ENCODE results near the gene OSBPL7. TPM values are rescaled to one million over a fixed set of nuclear protein-coding genes. Genes with fewer than 3 reads are reported as not detected.
"Not testable (repeated sequence)": the region's sequence is repeated elsewhere in the genome, so short reads cannot be mapped to it uniquely, and the experiment has no call there.

Gene OSBPL7
- total and polyA plus RNA-seq, 8 donors: 14.3 to 36.4 (median 19.0) TPM

- intact Hi-C loops (cut with DNase I): no loop called here
- no peak for ATAC-seq
- DNase-seq: peak in 1 of 4 donors; percentile 69
Measured at GRCh38 chr17:47778184-47778635, 43.4 kb downstream of the OSBPL7 start.

DNA sequence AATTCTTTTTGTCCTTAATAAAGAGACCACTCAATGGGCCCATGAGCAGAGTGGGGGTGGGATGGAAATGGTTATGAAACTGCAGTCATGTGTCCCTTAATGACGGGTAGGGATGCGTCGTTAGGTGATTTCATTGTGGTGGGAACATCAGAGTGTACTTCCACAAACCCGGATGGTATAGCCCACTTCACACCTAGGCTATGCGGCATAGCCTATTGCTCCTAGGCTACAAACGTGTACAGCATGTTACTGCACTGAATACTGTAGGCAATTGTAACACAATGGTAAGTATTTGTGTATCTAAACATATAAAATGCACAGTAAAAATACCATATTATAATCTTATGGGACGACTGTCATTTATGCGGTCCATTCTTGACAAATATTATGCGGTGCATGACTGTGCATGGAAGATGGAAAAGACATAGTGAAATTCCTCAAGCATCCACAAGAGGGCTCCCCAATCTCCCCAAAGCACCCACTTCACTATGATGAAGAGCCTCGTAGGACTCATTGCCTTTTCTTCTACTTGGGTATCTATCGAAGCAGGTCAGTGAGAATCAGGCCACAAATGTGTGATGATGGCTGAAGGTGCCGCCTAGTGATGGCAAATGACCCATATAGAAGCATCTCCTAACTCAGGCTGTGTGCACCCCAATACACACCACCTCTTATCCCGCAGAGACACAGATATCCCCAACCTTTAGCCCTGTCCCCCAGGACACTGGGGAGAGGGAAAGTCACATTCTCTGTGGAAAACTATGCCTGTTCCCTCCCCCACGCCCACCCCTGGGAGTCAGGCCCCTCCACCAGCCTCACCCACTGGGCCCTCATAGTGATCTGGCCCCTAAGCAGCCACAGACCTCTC lies 45.0 kb downstream of the OSBPL7 start:
- H3K27me3 ChIP-seq: peaks cover 15 to 85% of the 10 kb centered on the region in 2 donors
- TF ChIP-seq, protein P1, sequence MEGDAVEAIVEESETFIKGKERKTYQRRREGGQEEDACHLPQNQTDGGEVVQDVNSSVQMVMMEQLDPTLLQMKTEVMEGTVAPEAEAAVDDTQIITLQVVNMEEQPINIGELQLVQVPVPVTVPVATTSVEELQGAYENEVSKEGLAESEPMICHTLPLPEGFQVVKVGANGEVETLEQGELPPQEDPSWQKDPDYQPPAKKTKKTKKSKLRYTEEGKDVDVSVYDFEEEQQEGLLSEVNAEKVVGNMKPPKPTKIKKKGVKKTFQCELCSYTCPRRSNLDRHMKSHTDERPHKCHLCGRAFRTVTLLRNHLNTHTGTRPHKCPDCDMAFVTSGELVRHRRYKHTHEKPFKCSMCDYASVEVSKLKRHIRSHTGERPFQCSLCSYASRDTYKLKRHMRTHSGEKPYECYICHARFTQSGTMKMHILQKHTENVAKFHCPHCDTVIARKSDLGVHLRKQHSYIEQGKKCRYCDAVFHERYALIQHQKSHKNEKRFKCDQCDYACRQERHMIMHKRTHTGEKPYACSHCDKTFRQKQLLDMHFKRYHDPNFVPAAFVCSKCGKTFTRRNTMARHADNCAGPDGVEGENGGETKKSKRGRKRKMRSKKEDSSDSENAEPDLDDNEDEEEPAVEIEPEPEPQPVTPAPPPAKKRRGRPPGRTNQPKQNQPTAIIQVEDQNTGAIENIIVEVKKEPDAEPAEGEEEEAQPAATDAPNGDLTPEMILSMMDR (IDR thresholded peaks at IDR 0.05): peak; percentile 57 to 71

More at GRCh38 chr17:47778184-47778635, 43.4 kb downstream of the OSBPL7 start:
- Histone ChIP-seq H3K9me3 (no peaks in the 10 kb centered on the region), H3K27me3 (peaks cover 15 to 84% of the 10 kb centered on the region in 2 donors), H3K4me1 (no peaks in the 10 kb centered on the region), H3K27ac (no peak overlapping the region), H3K4me3 (no peak overlapping the region), H3K36me3 (no peaks in the 10 kb centered on the region)
- TF ChIP-seq, protein P1 (IDR thresholded peaks at IDR 0.05): no peak

GRCh38 chr17:47774987-47775580 lies 46.5 kb downstream of the OSBPL7 start:
- Histone ChIP-seq H3K4me3 (no peak overlapping the region), H3K36me3 (no peaks in the 10 kb centered on the region), H3K9me3 (peaks cover 0 to 9% of the 10 kb centered on the region in 2 donors), H3K27ac (no peak overlapping the region), H3K4me1 (no peaks in the 10 kb centered on the region), H3K27me3 (peaks cover 15 to 72% of the 10 kb centered on the region in 2 donors)
- ATAC-seq: no peak
- TF ChIP-seq, protein P1 (IDR thresholded peaks at IDR 0.05): no peak
- DNase-seq: no peak
- intact Hi-C loops (cut with DNase I): no loop called here

More for the DNA sequence above, 45.0 kb downstream of the OSBPL7 start:
- peaks cover 0 to 4% of the 10 kb centered on the region in 2 donors for H3K9me3 ChIP-seq
- no peak overlapping the region for H3K27ac ChIP-seq
- no peak overlapping the region for H3K4me3 ChIP-seq
- ATAC-seq (peak; percentile 86), DNase-seq (peak in 1 of 4 donors; percentile 24)
- intact Hi-C loops (cut with DNase I): no loop called here
- H3K4me1 ChIP-seq: no peaks in the 10 kb centered on the region
- no peaks in the 10 kb centered on the region for H3K36me3 ChIP-seq

- ATAC-seq (no peak), DNase-seq (no peak)
- Histone ChIP-seq H3K27me3 (peaks cover 15 to 66% of the 10 kb centered on the region in 2 donors), H3K9me3 (peaks cover 0 to 9% of the 10 kb centered on the region in 2 donors), H3K4me3 (no peak overlapping the region), H3K27ac (no peak overlapping the region), H3K36me3 (no peaks in the 10 kb centered on the region), H3K4me1 (no peaks in the 10 kb centered on the region)
- intact Hi-C loops (cut with DNase I): no loop called here
- TF ChIP-seq, protein P1 (IDR thresholded peaks at IDR 0.05): no peak
Measured at GRCh38 chr17:47774331-47774730, 47.3 kb downstream of the OSBPL7 start.

DNA sequence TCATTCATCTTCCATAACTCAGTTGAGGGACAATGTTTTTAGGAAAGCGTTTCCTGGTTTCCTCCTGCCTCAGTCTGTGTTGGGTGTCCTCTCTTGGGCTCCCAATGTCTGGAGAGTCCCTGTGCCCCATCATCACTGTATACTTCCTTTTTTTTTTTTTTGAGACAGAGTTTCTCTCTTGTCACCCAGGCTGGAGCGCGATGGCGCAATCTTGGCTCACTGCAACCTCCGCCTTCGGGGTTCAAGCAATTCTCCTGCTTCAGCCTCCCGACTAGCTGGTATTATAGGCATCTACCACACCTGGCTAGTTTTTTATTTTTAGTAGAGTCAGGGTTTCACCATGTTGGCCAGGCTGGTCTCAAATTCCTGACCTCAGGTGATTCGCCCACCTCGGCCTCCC lies 47.9 kb downstream of the OSBPL7 start:
- H3K4me1 ChIP-seq; H3K9me3 ChIP-seq; H3K4me3 ChIP-seq; H3K27ac ChIP-seq; ATAC-seq; H3K36me3 ChIP-seq; intact Hi-C loops (cut with DNase I): not testable (repeated sequence)
- H3K27me3 ChIP-seq: peaks cover 15 to 66% of the 10 kb centered on the region in 2 donors
- DNase-seq: peak in 1 of 4 donors; percentile 84
